SK-N-SH treated with all-trans-retinoic acid at 6 μM for 48 hours (cell line): ENCODE measurements around the gene CALR3.

Experiments used
- ATAC-seq: fragments of 200-7000 bp; cut with Tn5 transposase; 3 replicates; pipeline ENCODE4 v1.9.1; 2020; ENCODE audit warnings: mild to moderate bottlenecking, moderate library complexity
- ARNTL ChIP-seq: fragments of 450-650 bp; formaldehyde crosslinking; IDR thresholded peaks from 2 replicates; pipeline ENCODE4 v1.5.0; 2020; ENCODE audit warnings: low read depth, mild to moderate bottlenecking, moderate library complexity, borderline replicate concordance
- BACH2 ChIP-seq: fragments of 250-450 bp; sonication (Bioruptor Pico); IDR thresholded peaks from 2 replicates; pipeline ENCODE4 v1.9.0; 2021; ENCODE audit warnings: mild to moderate bottlenecking, borderline replicate concordance
- CREB5 ChIP-seq: fragments of 250-450 bp; sonication (Bioruptor Pico); IDR thresholded peaks from 2 replicates; pipeline ENCODE4 v1.5.1; 2020; ENCODE audit warnings: low read depth, mild to moderate bottlenecking, moderate library complexity
- CSDC2 ChIP-seq: fragments of 250-450 bp; sonication (Bioruptor Pico); IDR thresholded peaks from 2 replicates; pipeline ENCODE4 v1.5.0; 2020; ENCODE audit warnings: mild to moderate bottlenecking, moderate library complexity
- CSRNP3 ChIP-seq: fragments of 250-450 bp; sonication (Bioruptor Pico); IDR thresholded peaks from 2 replicates; pipeline ENCODE4 v1.5.1; 2021; ENCODE audit warnings: mild to moderate bottlenecking, moderate library complexity
- ESRRG ChIP-seq: fragments of 250-450 bp; sonication (Bioruptor Pico); IDR thresholded peaks from 2 replicates; pipeline ENCODE4 v1.6.1; 2021; ENCODE audit warnings: mild to moderate bottlenecking
- GLIS3 ChIP-seq: fragments of 250-450 bp; sonication (Bioruptor Pico); IDR thresholded peaks from 2 replicates; pipeline ENCODE4 v1.5.0; 2020; ENCODE audit warnings: mild to moderate bottlenecking, moderate library complexity
- ISL1 ChIP-seq: fragments of 250-450 bp; sonication (Bioruptor Pico); IDR thresholded peaks from 2 replicates; pipeline ENCODE4 v2.1.2; 2022; ENCODE audit warnings: mild to moderate bottlenecking, moderate library complexity
- OSR1 ChIP-seq: fragments of 250-450 bp; sonication (Bioruptor Pico); IDR thresholded peaks from 2 replicates; pipeline ENCODE4 v1.8.0; 2022; ENCODE audit warnings: moderate library complexity, mild to moderate bottlenecking, inconsistent platforms
- PPARA ChIP-seq: fragments of 250-450 bp; sonication (Bioruptor Pico); IDR thresholded peaks from 2 replicates; pipeline ENCODE4 v1.5.0; 2020; ENCODE audit warnings: mild to moderate bottlenecking, borderline replicate concordance
- RARB ChIP-seq: fragments of 250-450 bp; sonication (Bioruptor Pico); IDR thresholded peaks from 2 replicates; pipeline ENCODE4 v1.8.0; 2021; ENCODE audit warnings: mild to moderate bottlenecking, moderate library complexity
- SNAI2 ChIP-seq: fragments of 250-450 bp; sonication (Bioruptor Pico); IDR thresholded peaks from 2 replicates; pipeline ENCODE4 v1.5.0; 2020; ENCODE audit warnings: mild to moderate bottlenecking, moderate library complexity
- TCF4 ChIP-seq: fragments of 250-450 bp; sonication (Bioruptor Pico); IDR thresholded peaks from 2 replicates; pipeline ENCODE4 v1.8.0; 2021; ENCODE audit warnings: mild to moderate bottlenecking, moderate library complexity, borderline replicate concordance
- TOX ChIP-seq: fragments of 250-450 bp; sonication (Bioruptor Pico); IDR thresholded peaks from 2 replicates; pipeline ENCODE4 v1.8.0; 2021; ENCODE audit warnings: mild to moderate bottlenecking, moderate library complexity, borderline replicate concordance
- ZC3H10 ChIP-seq: fragments of 250-450 bp; sonication (Bioruptor Pico); IDR thresholded peaks from 2 replicates; pipeline ENCODE4 v1.5.1; 2021; ENCODE audit warnings: mild to moderate bottlenecking, moderate library complexity
- ZFP3 ChIP-seq: fragments of 250-450 bp; sonication (Bioruptor Pico); IDR thresholded peaks from 2 replicates; pipeline ENCODE4 v1.5.0; 2020; ENCODE audit warnings: mild to moderate bottlenecking, moderate library complexity
- ZFP30 ChIP-seq: fragments of 450-650 bp; formaldehyde crosslinking; IDR thresholded peaks from 2 replicates; pipeline ENCODE4 v1.5.0; 2022; ENCODE audit warnings: mild to moderate bottlenecking, moderate library complexity
- ZNF565 ChIP-seq: fragments of 450-650 bp; formaldehyde crosslinking; conservative IDR thresholded peaks from 2 replicates; pipeline ENCODE4 v1.5.0; 2020; ENCODE audit warnings: low read depth, mild to moderate bottlenecking, moderate library complexity
- ZNF70 ChIP-seq: fragments of 450-650 bp; formaldehyde crosslinking; IDR thresholded peaks from 2 replicates; pipeline ENCODE4 v1.5.0; 2020; ENCODE audit warnings: mild to moderate bottlenecking, moderate library complexity
- ZNF8 ChIP-seq: fragments of 450-650 bp; formaldehyde crosslinking; IDR thresholded peaks from 2 replicates; pipeline ENCODE4 v1.5.0; 2020; ENCODE audit warnings: mild to moderate bottlenecking, moderate library complexity
- TF ChIP-seq, protein P1 (sequence below): fragments of 250-450 bp; sonication (Bioruptor Pico); IDR thresholded peaks from 2 replicates; pipeline ENCODE4 v1.8.0; 2020; ENCODE audit warnings: mild to moderate bottlenecking, moderate library complexity, borderline replicate concordance
- TF ChIP-seq, protein P2 (sequence below): fragments of 250-450 bp; sonication (Bioruptor Pico); IDR thresholded peaks from 2 replicates; pipeline ENCODE4 v1.5.0; 2020; ENCODE audit warnings: mild to moderate bottlenecking, moderate library complexity
- TF ChIP-seq, protein P3 (sequence below): fragments of 250-450 bp; sonication (Bioruptor Pico); IDR thresholded peaks from 2 replicates; pipeline ENCODE4 v1.8.0; 2021; ENCODE audit warnings: low read depth, mild to moderate bottlenecking, moderate library complexity, borderline replicate concordance

CALR3 gene

DNA sequence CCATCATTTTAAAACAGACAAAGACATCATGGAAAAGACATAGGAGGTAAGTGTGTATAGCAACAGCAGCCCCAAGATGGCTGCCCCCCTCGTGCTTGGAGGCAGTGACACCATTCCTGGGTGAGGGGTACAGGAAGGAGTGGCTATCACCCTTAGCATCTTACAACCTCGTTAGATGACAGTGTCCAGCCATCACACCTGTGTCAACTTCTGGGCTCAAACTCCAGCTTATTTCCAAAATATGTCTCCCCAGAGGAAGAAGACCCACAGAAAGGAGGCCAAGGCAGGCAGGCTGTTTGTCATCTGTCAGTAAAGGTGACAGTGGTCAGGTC lies 51.7 kb downstream of the CALR3 start:
- no peak for TF ChIP-seq PPARA (CRISPR knock-in tag)
- TF ChIP-seq BACH2 (CRISPR knock-in tag), result no peak
- no peak for TF ChIP-seq ZFP3 (CRISPR knock-in tag)
- no peak for TF ChIP-seq GLIS3 (CRISPR knock-in tag)
- TF ChIP-seq TOX (CRISPR knock-in tag), result no peak
- no peak for TF ChIP-seq ISL1 (CRISPR knock-in tag)
- no peak for TF ChIP-seq CREB5
- no peak for TF ChIP-seq ZNF8 (CRISPR knock-in tag)
- TF ChIP-seq ZNF70, result no peak
- no peak for TF ChIP-seq SNAI2 (CRISPR knock-in tag)
- no peak for TF ChIP-seq CSRNP3
- no peak for TF ChIP-seq OSR1 (CRISPR knock-in tag)
- no peak for TF ChIP-seq ZFP30 (CRISPR knock-in tag)
- TF ChIP-seq, protein P1, sequence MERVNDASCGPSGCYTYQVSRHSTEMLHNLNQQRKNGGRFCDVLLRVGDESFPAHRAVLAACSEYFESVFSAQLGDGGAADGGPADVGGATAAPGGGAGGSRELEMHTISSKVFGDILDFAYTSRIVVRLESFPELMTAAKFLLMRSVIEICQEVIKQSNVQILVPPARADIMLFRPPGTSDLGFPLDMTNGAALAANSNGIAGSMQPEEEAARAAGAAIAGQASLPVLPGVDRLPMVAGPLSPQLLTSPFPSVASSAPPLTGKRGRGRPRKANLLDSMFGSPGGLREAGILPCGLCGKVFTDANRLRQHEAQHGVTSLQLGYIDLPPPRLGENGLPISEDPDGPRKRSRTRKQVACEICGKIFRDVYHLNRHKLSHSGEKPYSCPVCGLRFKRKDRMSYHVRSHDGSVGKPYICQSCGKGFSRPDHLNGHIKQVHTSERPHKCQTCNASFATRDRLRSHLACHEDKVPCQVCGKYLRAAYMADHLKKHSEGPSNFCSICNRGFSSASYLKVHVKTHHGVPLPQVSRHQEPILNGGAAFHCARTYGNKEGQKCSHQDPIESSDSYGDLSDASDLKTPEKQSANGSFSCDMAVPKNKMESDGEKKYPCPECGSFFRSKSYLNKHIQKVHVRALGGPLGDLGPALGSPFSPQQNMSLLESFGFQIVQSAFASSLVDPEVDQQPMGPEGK (CRISPR knock-in tag), result no peak
- no peak for TF ChIP-seq CSDC2 (CRISPR knock-in tag)
- TF ChIP-seq TCF4 (CRISPR knock-in tag), result no peak
- no peak for TF ChIP-seq ESRRG
- no peak for TF ChIP-seq RARB (CRISPR knock-in tag)
- TF ChIP-seq, protein P2, sequence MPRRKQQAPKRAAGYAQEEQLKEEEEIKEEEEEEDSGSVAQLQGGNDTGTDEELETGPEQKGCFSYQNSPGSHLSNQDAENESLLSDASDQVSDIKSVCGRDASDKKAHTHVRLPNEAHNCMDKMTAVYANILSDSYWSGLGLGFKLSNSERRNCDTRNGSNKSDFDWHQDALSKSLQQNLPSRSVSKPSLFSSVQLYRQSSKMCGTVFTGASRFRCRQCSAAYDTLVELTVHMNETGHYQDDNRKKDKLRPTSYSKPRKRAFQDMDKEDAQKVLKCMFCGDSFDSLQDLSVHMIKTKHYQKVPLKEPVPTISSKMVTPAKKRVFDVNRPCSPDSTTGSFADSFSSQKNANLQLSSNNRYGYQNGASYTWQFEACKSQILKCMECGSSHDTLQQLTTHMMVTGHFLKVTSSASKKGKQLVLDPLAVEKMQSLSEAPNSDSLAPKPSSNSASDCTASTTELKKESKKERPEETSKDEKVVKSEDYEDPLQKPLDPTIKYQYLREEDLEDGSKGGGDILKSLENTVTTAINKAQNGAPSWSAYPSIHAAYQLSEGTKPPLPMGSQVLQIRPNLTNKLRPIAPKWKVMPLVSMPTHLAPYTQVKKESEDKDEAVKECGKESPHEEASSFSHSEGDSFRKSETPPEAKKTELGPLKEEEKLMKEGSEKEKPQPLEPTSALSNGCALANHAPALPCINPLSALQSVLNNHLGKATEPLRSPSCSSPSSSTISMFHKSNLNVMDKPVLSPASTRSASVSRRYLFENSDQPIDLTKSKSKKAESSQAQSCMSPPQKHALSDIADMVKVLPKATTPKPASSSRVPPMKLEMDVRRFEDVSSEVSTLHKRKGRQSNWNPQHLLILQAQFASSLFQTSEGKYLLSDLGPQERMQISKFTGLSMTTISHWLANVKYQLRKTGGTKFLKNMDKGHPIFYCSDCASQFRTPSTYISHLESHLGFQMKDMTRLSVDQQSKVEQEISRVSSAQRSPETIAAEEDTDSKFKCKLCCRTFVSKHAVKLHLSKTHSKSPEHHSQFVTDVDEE (CRISPR knock-in tag), result no peak
- no peak for ATAC-seq

DNA sequence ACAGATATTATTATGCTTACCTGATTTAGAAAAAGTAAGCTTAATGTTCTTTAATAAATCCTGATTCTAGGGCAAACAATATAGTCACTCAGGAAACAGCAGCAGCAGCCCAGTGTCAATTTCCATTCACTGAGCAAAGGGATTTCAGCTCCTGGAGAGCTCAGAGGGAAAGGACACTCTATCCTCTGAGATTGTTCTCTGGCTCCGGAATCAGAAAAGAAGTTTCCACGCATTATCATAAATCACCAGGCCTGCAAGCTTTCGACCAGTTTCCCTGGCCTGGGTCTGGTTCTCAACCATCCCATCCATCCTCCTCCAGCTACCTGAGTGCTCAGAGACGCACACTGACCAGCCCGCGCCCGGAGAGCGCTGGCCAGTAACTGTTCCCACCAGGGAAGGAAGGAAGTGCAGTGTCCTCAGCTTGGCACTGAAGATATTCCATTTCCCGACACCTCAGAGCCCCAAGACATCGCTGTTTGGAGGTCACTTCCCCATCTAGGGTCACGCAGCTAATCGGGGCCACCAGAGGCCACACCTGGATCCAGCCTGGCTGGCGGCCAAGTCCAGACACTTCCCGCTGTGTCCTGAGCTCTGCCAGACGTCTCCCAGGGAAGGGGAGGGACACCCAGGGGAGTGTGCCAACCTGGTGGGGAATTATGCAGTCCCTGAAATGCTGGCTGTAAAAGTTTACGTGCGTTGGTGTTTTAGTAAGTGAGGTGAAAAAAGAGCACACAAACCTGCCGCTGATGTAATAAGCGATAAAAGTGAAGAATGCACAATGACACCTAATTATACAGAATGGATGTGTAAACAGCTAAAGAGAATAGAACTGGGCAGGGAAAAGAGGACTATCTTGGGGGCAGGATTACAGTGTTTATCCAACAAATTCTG lies 53.3 kb downstream of the CALR3 start:
- TF ChIP-seq ZFP3 (CRISPR knock-in tag), result no peak
- TF ChIP-seq TOX (CRISPR knock-in tag), result no peak
- TF ChIP-seq RARB (CRISPR knock-in tag), result no peak
- TF ChIP-seq SNAI2 (CRISPR knock-in tag), result no peak
- no peak for TF ChIP-seq ESRRG
- no peak for TF ChIP-seq ZC3H10
- no peak for TF ChIP-seq ARNTL
- no peak for TF ChIP-seq CREB5
- TF ChIP-seq TCF4 (CRISPR knock-in tag), result no peak
- TF ChIP-seq BACH2 (CRISPR knock-in tag), result no peak
- TF ChIP-seq, protein P3, sequence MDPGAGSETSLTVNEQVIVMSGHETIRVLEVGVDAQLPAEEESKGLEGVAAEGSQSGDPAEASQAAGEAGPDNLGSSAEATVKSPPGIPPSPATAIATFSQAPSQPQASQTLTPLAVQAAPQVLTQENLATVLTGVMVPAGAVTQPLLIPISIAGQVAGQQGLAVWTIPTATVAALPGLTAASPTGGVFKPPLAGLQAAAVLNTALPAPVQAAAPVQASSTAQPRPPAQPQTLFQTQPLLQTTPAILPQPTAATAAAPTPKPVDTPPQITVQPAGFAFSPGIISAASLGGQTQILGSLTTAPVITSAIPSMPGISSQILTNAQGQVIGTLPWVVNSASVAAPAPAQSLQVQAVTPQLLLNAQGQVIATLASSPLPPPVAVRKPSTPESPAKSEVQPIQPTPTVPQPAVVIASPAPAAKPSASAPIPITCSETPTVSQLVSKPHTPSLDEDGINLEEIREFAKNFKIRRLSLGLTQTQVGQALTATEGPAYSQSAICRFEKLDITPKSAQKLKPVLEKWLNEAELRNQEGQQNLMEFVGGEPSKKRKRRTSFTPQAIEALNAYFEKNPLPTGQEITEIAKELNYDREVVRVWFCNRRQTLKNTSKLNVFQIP (CRISPR knock-in tag), result no peak
- TF ChIP-seq ZNF565, result no peak
- no peak for TF ChIP-seq ZFP30 (CRISPR knock-in tag)
- TF ChIP-seq, all 23 proteins: peak for 0
- no peak for ATAC-seq
